ENCODE data around the gene GNG13.

Gene GNG13

DNA sequence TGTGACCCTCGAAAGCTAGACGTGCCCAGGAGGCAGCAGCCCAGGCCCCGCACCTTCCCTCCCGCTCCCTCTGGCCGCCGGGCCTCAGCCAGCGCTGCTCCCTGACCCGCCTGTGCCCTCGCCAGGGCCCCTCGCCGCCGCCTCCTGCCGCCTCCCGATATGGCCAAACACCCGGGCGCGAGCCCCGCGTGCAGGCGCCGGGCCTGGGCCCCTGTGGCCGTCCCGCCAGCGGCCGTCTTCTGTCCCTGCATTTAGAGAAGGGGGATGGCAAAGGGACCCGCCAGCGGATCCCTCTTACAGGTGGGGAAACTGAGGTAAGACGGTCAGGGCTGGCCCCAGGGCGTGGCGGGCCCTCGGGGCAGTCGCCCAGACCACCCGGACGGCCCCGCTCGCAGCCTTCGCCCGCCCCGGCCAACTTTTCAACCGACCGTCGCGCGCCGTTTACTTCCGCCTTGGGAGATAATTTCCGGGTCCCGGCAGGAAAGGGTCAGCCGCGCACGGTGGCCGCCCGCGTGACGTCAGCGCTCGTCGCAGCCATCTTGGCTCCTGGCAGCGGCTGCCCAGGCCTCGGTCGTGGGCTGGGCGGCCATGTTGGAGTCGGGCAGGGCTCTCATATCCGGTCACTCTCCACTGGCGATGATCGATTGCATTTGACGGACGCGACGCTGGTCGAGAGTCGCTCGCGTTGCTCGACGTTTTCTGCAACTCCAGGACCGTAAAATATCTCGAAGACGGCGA, 7.0 kb upstream of the GNG13 start:
- DNase-seq, result peak; percentile 87 to 89
- Histone ChIP-seq H2AK5ac (ENCODE audit: low read length) (peak overlapping the region; percentile 16), H2BK120ac (ENCODE audit: insufficient read depth, low read length, poor library complexity) (peak overlapping the region; percentile 64), H3K9me3 (ENCODE audit: insufficient read depth, low read depth, low read length) (peaks cover 3% of the 10 kb centered on the region), H3K18ac (ENCODE audit: low read length) (peak overlapping the region; percentile 17), H3K79me1 (ENCODE audit: low read length) (peaks cover 8% of the 10 kb centered on the region), H4K91ac (ENCODE audit: low read depth, low read length) (peak overlapping the region; percentile 85), H3K4me1 (ENCODE audit: control insufficient read depth in 1 of 2, insufficient read depth in 2 of 2, low read length in 2 of 2) (peaks cover 8 to 11% of the 10 kb centered on the region in 2 experiments), H3K36me3 (ENCODE audit: control insufficient read depth in 1 of 2, insufficient read depth in 2 of 2, low read length in 2 of 2) (no peaks in the 10 kb centered on the region), H3K27ac (ENCODE audit: low read depth, low read length) (no peak overlapping the region), H3K14ac (ENCODE audit: low read length) (peak overlapping the region; percentile 36), H4K12ac (ENCODE audit: low read depth, low read length) (peak overlapping the region; percentile 56), H4K8ac (ENCODE audit: low read depth, low read length) (peak overlapping the region; percentile 79), H3K4me2 (ENCODE audit: low read length) (peak overlapping the region; percentile 85), H3K4ac (ENCODE audit: low read depth, low read length) (peak overlapping the region; percentile 16), H2BK5ac (ENCODE audit: low read depth, low read length, poor library complexity) (peak overlapping the region; percentile 51), H3K79me2 (ENCODE audit: control insufficient read depth, insufficient read depth, low read length, poor library complexity) (peaks cover 5% of the 10 kb centered on the region), H2AFZ (ENCODE audit: insufficient read depth, low read length, poor library complexity) (peak overlapping the region; percentile 59), H3K23ac (ENCODE audit: low read length) (no peak overlapping the region), H3K4me3 (ENCODE audit: low read depth, low read length) (peak overlapping the region; percentile 89), H2BK12ac (ENCODE audit: low read length) (no peak overlapping the region), H3K9ac (ENCODE audit: low read length) (peak overlapping the region; percentile 68), H3K27me3 (ENCODE audit: insufficient read depth, low read length) (no peaks in the 10 kb centered on the region)
- WGBS (ENCODE audit: extremely low coverage, insufficient coverage, insufficient read length), result no CpG with 5 or more reads among the region's 80 CpGs

- H3K14ac ChIP-seq (ENCODE audit: low read length), result no peak overlapping the region
- peaks cover 8% of the 10 kb centered on the region for H3K79me1 ChIP-seq (ENCODE audit: low read length)
Observed at GRCh38 chr16:805474-805873, 4.9 kb upstream of the GNG13 start.

DNA sequence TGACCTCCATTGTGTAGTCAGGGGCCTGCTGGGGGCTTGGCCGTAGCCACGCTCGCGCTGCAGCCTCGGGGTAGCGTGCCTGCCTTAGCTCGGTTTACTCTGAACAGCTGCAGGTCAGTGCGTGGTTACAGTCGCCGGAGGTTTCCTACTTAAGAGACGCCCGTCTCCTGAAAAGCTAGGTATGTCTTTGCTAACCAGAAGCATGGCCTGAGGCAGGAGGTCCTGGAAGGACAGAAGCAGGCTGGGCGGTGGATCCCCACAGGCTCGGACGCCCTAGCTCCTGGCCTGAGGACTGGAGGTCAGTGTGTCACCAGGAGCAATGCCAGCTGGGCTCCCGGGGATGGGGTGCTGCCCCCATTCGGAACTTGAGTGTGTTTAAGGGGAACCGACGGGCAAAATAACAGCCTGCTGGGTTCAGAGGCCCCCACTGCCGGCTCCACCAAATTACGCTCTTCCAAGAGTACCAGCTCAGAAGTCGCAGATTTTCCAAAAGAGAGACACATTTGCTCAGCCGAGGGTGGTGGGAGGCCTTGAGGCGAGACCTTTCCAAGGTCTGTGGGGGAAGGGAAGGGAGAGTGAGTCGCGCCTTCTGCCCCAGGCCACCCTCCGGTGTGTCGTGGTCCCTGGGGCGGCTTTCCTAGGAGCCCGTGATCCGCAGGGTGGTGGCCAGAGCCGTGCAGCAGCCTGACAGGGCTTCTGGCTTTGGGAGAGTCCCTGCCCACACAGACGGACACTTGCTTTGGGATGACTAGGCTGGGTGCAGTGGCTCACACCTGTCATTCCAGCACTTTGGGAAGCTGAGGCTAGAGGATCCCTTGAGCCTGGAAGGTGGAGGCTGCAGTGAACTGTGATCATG, 3.9 kb upstream of the GNG13 start:
- H4K8ac ChIP-seq (ENCODE audit: low read depth, low read length), result no peak overlapping the region
- H2AFZ ChIP-seq (ENCODE audit: insufficient read depth, low read length, poor library complexity), result no peak overlapping the region
- no peak overlapping the region for H3K18ac ChIP-seq (ENCODE audit: low read length)
- H3K9me3 ChIP-seq (ENCODE audit: insufficient read depth, low read depth, low read length), result no peaks in the 10 kb centered on the region
- peaks cover 8% of the 10 kb centered on the region for H3K79me1 ChIP-seq (ENCODE audit: low read length)
- DNase-seq, result peak; percentile 53 to 58
- peaks cover 5% of the 10 kb centered on the region for H3K79me2 ChIP-seq (ENCODE audit: control insufficient read depth, insufficient read depth, low read length, poor library complexity)
- H3K36me3 ChIP-seq (ENCODE audit: control insufficient read depth in 1 of 2, insufficient read depth in 2 of 2, low read length in 2 of 2), result no peaks in the 10 kb centered on the region
- no peak overlapping the region for H4K91ac ChIP-seq (ENCODE audit: low read depth, low read length)
- H3K4me2 ChIP-seq (ENCODE audit: low read length), result no peak overlapping the region
- H3K4me1 ChIP-seq (ENCODE audit: control insufficient read depth in 1 of 2, insufficient read depth in 2 of 2, low read length in 2 of 2), result peaks cover 12 to 15% of the 10 kb centered on the region in 2 experiments
- no peak overlapping the region for H3K4ac ChIP-seq (ENCODE audit: low read depth, low read length)
- no peak overlapping the region for H4K12ac ChIP-seq (ENCODE audit: low read depth, low read length)
- H2BK12ac ChIP-seq (ENCODE audit: low read length), result no peak overlapping the region
- H3K4me3 ChIP-seq (ENCODE audit: low read depth, low read length), result no peak overlapping the region
- H3K9ac ChIP-seq (ENCODE audit: low read length), result no peak overlapping the region
- no CpG with 5 or more reads among the region's 33 CpGs for WGBS (ENCODE audit: extremely low coverage, insufficient coverage, insufficient read length)
- no peak overlapping the region for H3K27ac ChIP-seq (ENCODE audit: low read depth, low read length)
- H2AK5ac ChIP-seq (ENCODE audit: low read length), result no peak overlapping the region
- no peaks in the 10 kb centered on the region for H3K27me3 ChIP-seq (ENCODE audit: insufficient read depth, low read length)
- no peak overlapping the region for H3K23ac ChIP-seq (ENCODE audit: low read length)
- H2BK5ac ChIP-seq (ENCODE audit: low read depth, low read length, poor library complexity), result no peak overlapping the region
- H3K14ac ChIP-seq (ENCODE audit: low read length), result no peak overlapping the region
- H2BK120ac ChIP-seq (ENCODE audit: insufficient read depth, low read length, poor library complexity), result no peak overlapping the region

More at GRCh38 chr16:805474-805873, 4.9 kb upstream of the GNG13 start:
- no peak for DNase-seq
- H3K9me3 ChIP-seq (ENCODE audit: insufficient read depth, low read depth, low read length), result peaks cover 1% of the 10 kb centered on the region
- H3K27ac ChIP-seq (ENCODE audit: low read depth, low read length), result no peak overlapping the region
- H4K8ac ChIP-seq (ENCODE audit: low read depth, low read length), result no peak overlapping the region
- no peak overlapping the region for H4K91ac ChIP-seq (ENCODE audit: low read depth, low read length)
- H4K12ac ChIP-seq (ENCODE audit: low read depth, low read length), result no peak overlapping the region
- H3K4me2 ChIP-seq (ENCODE audit: low read length), result no peak overlapping the region
- H2BK5ac ChIP-seq (ENCODE audit: low read depth, low read length, poor library complexity), result no peak overlapping the region
- H3K23ac ChIP-seq (ENCODE audit: low read length), result no peak overlapping the region
- H3K18ac ChIP-seq (ENCODE audit: low read length), result no peak overlapping the region
- H2AFZ ChIP-seq (ENCODE audit: insufficient read depth, low read length, poor library complexity), result no peak overlapping the region
- H3K9ac ChIP-seq (ENCODE audit: low read length), result no peak overlapping the region
- H2BK12ac ChIP-seq (ENCODE audit: low read length), result no peak overlapping the region
- H3K36me3 ChIP-seq (ENCODE audit: control insufficient read depth in 1 of 2, insufficient read depth in 2 of 2, low read length in 2 of 2), result no peaks in the 10 kb centered on the region
- H2BK120ac ChIP-seq (ENCODE audit: insufficient read depth, low read length, poor library complexity), result no peak overlapping the region
- no CpG with 5 or more reads among the region's 17 CpGs for WGBS (ENCODE audit: extremely low coverage, insufficient coverage, insufficient read length)
- no peak overlapping the region for H2AK5ac ChIP-seq (ENCODE audit: low read length)
- H3K4me1 ChIP-seq (ENCODE audit: control insufficient read depth in 1 of 2, insufficient read depth in 2 of 2, low read length in 2 of 2), result peaks cover 8 to 11% of the 10 kb centered on the region in 2 experiments
- no peak overlapping the region for H3K4ac ChIP-seq (ENCODE audit: low read depth, low read length)
- H3K4me3 ChIP-seq (ENCODE audit: low read depth, low read length), result no peak overlapping the region
- H3K79me2 ChIP-seq (ENCODE audit: control insufficient read depth, insufficient read depth, low read length, poor library complexity), result peaks cover 5% of the 10 kb centered on the region
- no peaks in the 10 kb centered on the region for H3K27me3 ChIP-seq (ENCODE audit: insufficient read depth, low read length)

GRCh38 chr16:803754-804080, 3.2 kb upstream of the GNG13 start:
- Histone ChIP-seq H3K18ac (ENCODE audit: low read length) (no peak overlapping the region), H2AK5ac (ENCODE audit: low read length) (no peak overlapping the region), H3K79me1 (ENCODE audit: low read length) (peaks cover 8% of the 10 kb centered on the region), H3K4me2 (ENCODE audit: low read length) (no peak overlapping the region), H3K27ac (ENCODE audit: low read depth, low read length) (no peak overlapping the region), H3K4me1 (ENCODE audit: control insufficient read depth in 1 of 2, insufficient read depth in 2 of 2, low read length in 2 of 2) (peaks cover 12 to 13% of the 10 kb centered on the region in 2 experiments), H2BK5ac (ENCODE audit: low read depth, low read length, poor library complexity) (no peak overlapping the region), H3K9ac (ENCODE audit: low read length) (no peak overlapping the region), H3K4ac (ENCODE audit: low read depth, low read length) (no peak overlapping the region), H4K8ac (ENCODE audit: low read depth, low read length) (no peak overlapping the region), H4K12ac (ENCODE audit: low read depth, low read length) (no peak overlapping the region), H3K36me3 (ENCODE audit: control insufficient read depth in 1 of 2, insufficient read depth in 2 of 2, low read length in 2 of 2) (no peaks in the 10 kb centered on the region), H2BK120ac (ENCODE audit: insufficient read depth, low read length, poor library complexity) (no peak overlapping the region), H2BK12ac (ENCODE audit: low read length) (no peak overlapping the region), H3K4me3 (ENCODE audit: low read depth, low read length) (no peak overlapping the region), H4K91ac (ENCODE audit: low read depth, low read length) (no peak overlapping the region), H3K79me2 (ENCODE audit: control insufficient read depth, insufficient read depth, low read length, poor library complexity) (peaks cover 5% of the 10 kb centered on the region), H2AFZ (ENCODE audit: insufficient read depth, low read length, poor library complexity) (no peak overlapping the region), H3K9me3 (ENCODE audit: insufficient read depth, low read depth, low read length) (no peaks in the 10 kb centered on the region), H3K14ac (ENCODE audit: low read length) (no peak overlapping the region), H3K27me3 (ENCODE audit: insufficient read depth, low read length) (no peaks in the 10 kb centered on the region), H3K23ac (ENCODE audit: low read length) (no peak overlapping the region)
- no CpG with 5 or more reads among the region's 8 CpGs for WGBS (ENCODE audit: extremely low coverage, insufficient coverage, insufficient read length)
- DNase-seq, result no peak

Data from trophoblast cell (in vitro differentiated cells and primary cell).